Upper lobe of left lung (tissue), 6 donors: Measurements from ENCODE around the gene ZNF76. TPM values are rescaled to one million over a fixed set of nuclear protein-coding genes. Genes with fewer than 3 reads are reported as not detected.

Source experiments
- ATAC-seq, 2 donors: fragments of 200-7000 bp; cut with Tn5 transposase; one replicate each; pipeline ENCODE4 v1.9.1; 2022; ENCODE audit warnings: mild to moderate bottlenecking in 2 of 2, moderate library complexity in 2 of 2; ENCODE audit not compliant: low FRiP score in 2 of 2
- DNase-seq, 2 donors: peaks; one replicate each; pipeline ENCODE4 v3.0.0-alpha.2; 2019 to 2020
- H3K27ac ChIP-seq, 4 donors: fragments of 200-600 bp; sonication (generic); one replicate each; pipeline ENCODE4 v1.5.1; 2016 to 2019
- H3K27me3 ChIP-seq, 4 donors: fragments of 200-600 bp; sonication (generic); one replicate each; pipeline ENCODE4 v1.5.1; 2017 to 2019
- H3K36me3 ChIP-seq, 4 donors: fragments of 200-600 bp; sonication (generic); one replicate each; pipeline ENCODE4 v1.5.1; 2016 to 2019
- H3K4me1 ChIP-seq, 4 donors: fragments of 200-600 bp; sonication (generic); one replicate each; pipeline ENCODE4 v1.5.1; 2018 to 2019
- H3K4me3 ChIP-seq, 4 donors: fragments of 200-600 bp; sonication (generic); one replicate each; pipeline ENCODE4 v1.5.1; 2017 to 2019; ENCODE audit warnings: mild to moderate bottlenecking in 2 of 4, moderate library complexity in 1 of 4
- H3K9me3 ChIP-seq, 4 donors: fragments of 200-600 bp; sonication (generic); one replicate each; pipeline ENCODE4 v1.5.1; 2018 to 2019
- EP300 ChIP-seq, 4 donors: sonication (generic); formaldehyde crosslinking; IDR thresholded peaks; one replicate each; pipeline ENCODE4 v1.5.1; 2017; ENCODE audit warnings: antibody characterized with exemption in 4 of 4, control low read depth in 2 of 4
- POLR2A ChIP-seq, 4 donors: fragments of 450-650 bp; IDR thresholded peaks; one replicate each; pipeline ENCODE4 v1.5.1; 2016 to 2017; ENCODE audit warnings: antibody characterized with exemption in 4 of 4, mild to moderate bottlenecking in 2 of 4
- POLR2AphosphoS5 ChIP-seq, 2 donors: sonication (generic); formaldehyde crosslinking; IDR thresholded peaks; one replicate each; pipeline ENCODE4 v1.5.1; 2017; ENCODE audit warnings: antibody characterized with exemption in 2 of 2
- WGBS, 2 donors: methylation state at CpG; one replicate each; pipeline ENCODE4 v1.1.5; 2017 to 2018; 5-methylcytosine and 5-hydroxymethylcytosine counted together
- total RNA-seq, 6 donors: library from RNA; depleted of rRNA in 4 of 6; stranded (reverse); fragments of >200 nt in 4 of 6; gene quantifications; one replicate each; pipeline versions ENCODE4 v1.1.0 to v1.2.1, GENCODE V29; 2016 to 2021
- TF ChIP-seq, protein P1 (sequence below), 6 experiments: fragments of 450-650 bp in 4 of 6; fragments of 200-600 bp in 2 of 6; sonication (generic) in 2 of 6; IDR thresholded peaks; one replicate each; pipeline ENCODE4 v1.5.1; 2016 to 2019; ENCODE audit warnings: antibody characterized with exemption in 6 of 6
- donor health status: DM: no; HTN: no; CAD: no; lungs with moderate emphysema.
- donor health status: DM: no; HTN: yes; CAD: no; lungs with severe emphysema.

ZNF76 gene
- total RNA-seq, 6 donors from 2014 or later, result 26.8 to 242 (median 38.1) TPM

- no peaks in the 10 kb centered on the region for H3K9me3 ChIP-seq
- ATAC-seq, result peak in 1 of 2 donors; percentile 38
- TF ChIP-seq EP300 (IDR thresholded peaks at IDR 0.05) (no peak), POLR2A (IDR thresholded peaks at IDR 0.05) (no peak), POLR2AphosphoS5 (IDR thresholded peaks at IDR 0.05) (no peak)
- TF ChIP-seq, protein P1, sequence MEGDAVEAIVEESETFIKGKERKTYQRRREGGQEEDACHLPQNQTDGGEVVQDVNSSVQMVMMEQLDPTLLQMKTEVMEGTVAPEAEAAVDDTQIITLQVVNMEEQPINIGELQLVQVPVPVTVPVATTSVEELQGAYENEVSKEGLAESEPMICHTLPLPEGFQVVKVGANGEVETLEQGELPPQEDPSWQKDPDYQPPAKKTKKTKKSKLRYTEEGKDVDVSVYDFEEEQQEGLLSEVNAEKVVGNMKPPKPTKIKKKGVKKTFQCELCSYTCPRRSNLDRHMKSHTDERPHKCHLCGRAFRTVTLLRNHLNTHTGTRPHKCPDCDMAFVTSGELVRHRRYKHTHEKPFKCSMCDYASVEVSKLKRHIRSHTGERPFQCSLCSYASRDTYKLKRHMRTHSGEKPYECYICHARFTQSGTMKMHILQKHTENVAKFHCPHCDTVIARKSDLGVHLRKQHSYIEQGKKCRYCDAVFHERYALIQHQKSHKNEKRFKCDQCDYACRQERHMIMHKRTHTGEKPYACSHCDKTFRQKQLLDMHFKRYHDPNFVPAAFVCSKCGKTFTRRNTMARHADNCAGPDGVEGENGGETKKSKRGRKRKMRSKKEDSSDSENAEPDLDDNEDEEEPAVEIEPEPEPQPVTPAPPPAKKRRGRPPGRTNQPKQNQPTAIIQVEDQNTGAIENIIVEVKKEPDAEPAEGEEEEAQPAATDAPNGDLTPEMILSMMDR (IDR thresholded peaks at IDR 0.05), result no peak
Observed at GRCh38 chr6:35312807-35313206, 53.3 kb downstream of the ZNF76 start.

GRCh38 chr6:35317483-35318195 lies 58.1 kb downstream of the ZNF76 start:
- Histone ChIP-seq H3K4me3 (peak overlapping the region; percentile 48 to 63 (median 56)), H3K9me3 (no peaks in the 10 kb centered on the region), H3K27me3 (no peaks in the 10 kb centered on the region), H3K4me1 (peaks cover 6 to 19% (median 16%) of the 10 kb centered on the region in 4 donors), H3K27ac (peak overlapping the region in 1 of 4 donors; percentile 45), H3K36me3 (peaks cover 0 to 18% (median 10%) of the 10 kb centered on the region in 4 donors)
- TF ChIP-seq EP300 (IDR thresholded peaks at IDR 0.05) (no peak), POLR2AphosphoS5 (IDR thresholded peaks at IDR 0.05) (no peak), POLR2A (IDR thresholded peaks at IDR 0.05) (no peak)
- TF ChIP-seq, protein P1 (IDR thresholded peaks at IDR 0.05), result no peak
- peak; percentile 44 to 75 for ATAC-seq
- peak in 1 of 2 donors; percentile 79 for DNase-seq
- WGBS, 2 donors, result 66 to 93% methylated on average over 5 to 28 of the region's 28 CpGs

More at GRCh38 chr6:35312807-35313206, 53.3 kb downstream of the ZNF76 start:
- 37 to 46% methylated on average over 2 of the region's 2 CpGs for WGBS, 2 donors
- no peaks in the 10 kb centered on the region for H3K27me3 ChIP-seq
- H3K27ac ChIP-seq, result peak overlapping the region in 2 of 4 donors; percentile 56 to 74
- no peak overlapping the region for H3K4me3 ChIP-seq
- DNase-seq, result no peak
- no peaks in the 10 kb centered on the region for H3K36me3 ChIP-seq
- H3K4me1 ChIP-seq, result peaks cover 14 to 30% (median 23%) of the 10 kb centered on the region in 4 donors

DNA sequence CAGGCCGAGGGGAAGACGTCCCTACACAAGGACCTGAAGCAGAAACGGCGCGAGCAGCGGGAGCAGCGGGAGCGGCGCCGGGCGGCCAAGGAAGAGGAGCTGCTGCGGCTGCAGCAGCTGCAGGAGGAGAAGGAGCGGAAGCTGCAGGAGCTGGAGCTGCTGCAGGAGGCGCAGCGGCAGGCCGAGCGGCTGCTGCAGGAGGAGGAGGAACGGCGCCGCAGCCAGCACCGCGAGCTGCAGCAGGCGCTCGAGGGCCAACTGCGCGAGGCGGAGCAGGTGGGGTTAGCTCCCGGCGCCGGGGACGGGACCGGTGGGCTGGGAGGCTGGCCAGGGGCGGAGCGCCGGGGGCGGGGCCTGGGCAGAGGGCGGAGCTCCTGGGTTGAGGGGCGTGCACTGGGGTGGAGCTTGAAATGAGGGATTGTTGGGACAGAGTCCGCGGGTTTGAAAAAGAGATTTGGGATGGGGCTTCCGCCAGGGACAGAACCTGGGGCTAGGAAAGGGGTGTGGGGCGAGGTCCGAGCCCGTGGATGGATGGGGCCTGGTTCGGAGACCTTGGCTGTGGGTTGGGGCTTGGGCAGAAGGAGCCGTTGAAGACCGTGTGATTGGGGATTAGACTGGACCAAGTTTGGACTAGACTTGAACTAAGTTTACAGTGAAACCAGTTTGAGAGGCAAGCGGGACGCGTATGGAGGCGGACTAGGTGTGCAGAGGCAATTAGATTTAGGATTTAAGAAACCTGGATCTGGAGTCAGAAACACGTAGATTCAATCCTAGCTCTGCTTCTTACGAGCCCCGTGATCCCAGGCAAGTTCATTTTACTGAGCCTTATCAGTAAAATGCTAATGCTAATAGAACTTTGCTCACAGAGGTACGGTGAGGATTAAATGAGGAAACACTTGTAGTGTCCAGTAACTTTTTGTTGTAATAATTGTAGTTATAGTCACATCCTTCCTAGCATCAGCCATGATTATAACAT lies 58.9 kb downstream of the ZNF76 start:
- Histone ChIP-seq H3K4me1 (peaks cover 6 to 18% (median 14%) of the 10 kb centered on the region in 4 donors), H3K27me3 (no peaks in the 10 kb centered on the region), H3K27ac (peak overlapping the region in 1 of 4 donors; percentile 45), H3K4me3 (peak overlapping the region; percentile 48 to 63 (median 56)), H3K9me3 (no peaks in the 10 kb centered on the region), H3K36me3 (peaks cover 0 to 18% (median 10%) of the 10 kb centered on the region in 4 donors)
- no peak for TF ChIP-seq POLR2AphosphoS5 (IDR thresholded peaks at IDR 0.05)
- TF ChIP-seq, protein P1 (IDR thresholded peaks at IDR 0.05), result peak in 1 of 6 experiments; percentile 14
- peak in 1 of 4 donors; percentile 22 for TF ChIP-seq POLR2A (IDR thresholded peaks at IDR 0.05)
- peak; percentile 79 to 96 for DNase-seq
- ATAC-seq, result peak; percentile 94 to 98
- 45 to 65% methylated on average over 49 to 53 of the region's 55 CpGs for WGBS, 2 donors

DNA sequence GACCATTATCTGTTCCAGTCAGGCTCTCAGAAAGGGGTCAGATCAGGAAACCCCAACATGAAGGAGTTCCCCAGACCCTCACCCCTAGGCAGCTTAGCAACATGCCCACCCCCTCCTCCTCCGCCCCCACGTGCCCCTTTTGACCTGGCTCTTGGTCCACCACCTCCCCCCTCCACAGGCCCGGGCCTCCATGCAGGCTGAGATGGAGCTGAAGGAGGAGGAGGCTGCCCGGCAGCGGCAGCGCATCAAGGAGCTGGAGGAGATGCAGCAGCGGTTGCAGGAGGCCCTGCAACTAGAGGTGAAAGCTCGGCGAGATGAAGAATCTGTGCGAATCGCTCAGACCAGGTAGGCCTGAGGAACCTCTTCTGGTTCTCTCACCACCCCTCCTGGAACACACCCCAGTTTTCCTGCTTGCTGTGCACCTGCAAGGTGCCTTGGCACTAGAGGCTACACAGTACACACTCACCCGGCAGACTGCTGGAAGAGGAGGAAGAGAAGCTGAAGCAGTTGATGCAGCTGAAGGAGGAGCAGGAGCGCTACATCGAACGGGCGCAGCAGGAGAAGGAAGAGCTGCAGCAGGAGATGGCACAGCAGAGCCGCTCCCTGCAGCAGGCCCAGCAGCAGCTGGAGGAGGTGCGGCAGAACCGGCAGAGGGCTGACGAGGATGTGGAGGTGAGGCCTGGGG lies 60.0 kb downstream of the ZNF76 start:
- Histone ChIP-seq H3K4me3 (no peak overlapping the region), H3K4me1 (peaks cover 6 to 18% (median 14%) of the 10 kb centered on the region in 4 donors), H3K9me3 (no peaks in the 10 kb centered on the region), H3K36me3 (peaks cover 0 to 18% (median 10%) of the 10 kb centered on the region in 4 donors), H3K27me3 (no peaks in the 10 kb centered on the region), H3K27ac (no peak overlapping the region)
- WGBS, 2 donors, result 92 to 94% methylated on average over 18 to 19 of the region's 20 CpGs
- TF ChIP-seq EP300 (IDR thresholded peaks at IDR 0.05) (no peak), POLR2AphosphoS5 (IDR thresholded peaks at IDR 0.05) (no peak)
- ATAC-seq, result no peak
- no peak for DNase-seq
